ENCODE measurements around the gene SLC33A1.

The SLC33A1 gene

DNA sequence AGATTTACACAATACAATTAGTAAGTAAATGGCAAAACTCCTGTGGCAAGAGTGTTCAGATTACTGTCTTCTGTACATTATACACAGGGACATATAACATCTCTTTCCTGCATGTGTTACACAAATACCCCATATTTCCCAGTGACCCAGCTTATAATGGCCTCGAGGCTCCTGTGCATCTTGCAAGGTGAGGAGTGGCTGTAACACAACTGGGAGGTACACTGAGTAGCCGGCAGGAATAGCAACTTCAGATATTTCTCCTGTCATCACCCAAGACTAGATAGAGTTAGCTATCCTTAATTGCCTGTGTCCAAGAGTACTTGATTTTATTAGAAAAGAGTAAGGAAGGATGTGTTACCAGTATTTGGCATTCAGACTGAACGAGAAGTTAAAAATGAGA, 21.8 kb upstream of the SLC33A1 start:
- Histone ChIP-seq H2AK5ac (ENCODE audit: low read length, severe bottlenecking) (no peak overlapping the region), H3K18ac (ENCODE audit: low read depth in 1 of 2, low read length in 2 of 2) (no peak overlapping the region), H3K27ac (ENCODE audit: low read length, poor library complexity, severe bottlenecking) (no peak overlapping the region), H2AFZ (ENCODE audit: low read depth, low read length) (no peak overlapping the region), H2BK120ac (ENCODE audit: low read depth, low read length) (no peak overlapping the region), H3K23ac (ENCODE audit: low read length in 2 of 2) (no peak overlapping the region), H3K14ac (ENCODE audit: low read length in 2 of 2) (no peak overlapping the region), H3K4ac (ENCODE audit: low read depth in 1 of 2, low read length in 2 of 2) (no peak overlapping the region), H2BK12ac (ENCODE audit: low read length in 2 of 2) (no peak overlapping the region), H3K9ac (ENCODE audit: low read length) (no peak overlapping the region), H3K27me3 (ENCODE audit: control insufficient read depth in 1 of 2, insufficient read depth in 1 of 2, low read length in 2 of 2) (no peaks in the 10 kb centered on the region), H2BK5ac (ENCODE audit: low read depth, low read length, poor library complexity, severe bottlenecking) (no peak overlapping the region), H3K4me1 (ENCODE audit: control insufficient read depth, insufficient read depth, low read depth, low read length) (peaks cover 7% of the 10 kb centered on the region), H4K91ac (ENCODE audit: low read length) (no peak overlapping the region), H4K8ac (ENCODE audit: low read length) (no peak overlapping the region), H3K36me3 (ENCODE audit: control insufficient read depth in 1 of 2, insufficient read depth in 2 of 2, low read depth in 1 of 2, low read length in 2 of 2) (no peaks in the 10 kb centered on the region), H3K4me2 (ENCODE audit: low read length, poor library complexity, severe bottlenecking) (no peak overlapping the region), H3K9me3 (ENCODE audit: control insufficient read depth, low read length) (no peaks in the 10 kb centered on the region), H3K4me3 (ENCODE audit: insufficient read depth in 1 of 2, low read depth in 1 of 2, low read length in 2 of 2) (no peak overlapping the region), H3K79me1 (replicated peaks; ENCODE audit: low read length, poor library complexity, severe bottlenecking) (peaks cover 2% of the 10 kb centered on the region), H2BK15ac (ENCODE audit: low read depth, poor library complexity, severe bottlenecking) (no peak overlapping the region)
- 90% methylated on average over 2 of the region's 3 CpGs for WGBS
- no peak for DNase-seq

DNA sequence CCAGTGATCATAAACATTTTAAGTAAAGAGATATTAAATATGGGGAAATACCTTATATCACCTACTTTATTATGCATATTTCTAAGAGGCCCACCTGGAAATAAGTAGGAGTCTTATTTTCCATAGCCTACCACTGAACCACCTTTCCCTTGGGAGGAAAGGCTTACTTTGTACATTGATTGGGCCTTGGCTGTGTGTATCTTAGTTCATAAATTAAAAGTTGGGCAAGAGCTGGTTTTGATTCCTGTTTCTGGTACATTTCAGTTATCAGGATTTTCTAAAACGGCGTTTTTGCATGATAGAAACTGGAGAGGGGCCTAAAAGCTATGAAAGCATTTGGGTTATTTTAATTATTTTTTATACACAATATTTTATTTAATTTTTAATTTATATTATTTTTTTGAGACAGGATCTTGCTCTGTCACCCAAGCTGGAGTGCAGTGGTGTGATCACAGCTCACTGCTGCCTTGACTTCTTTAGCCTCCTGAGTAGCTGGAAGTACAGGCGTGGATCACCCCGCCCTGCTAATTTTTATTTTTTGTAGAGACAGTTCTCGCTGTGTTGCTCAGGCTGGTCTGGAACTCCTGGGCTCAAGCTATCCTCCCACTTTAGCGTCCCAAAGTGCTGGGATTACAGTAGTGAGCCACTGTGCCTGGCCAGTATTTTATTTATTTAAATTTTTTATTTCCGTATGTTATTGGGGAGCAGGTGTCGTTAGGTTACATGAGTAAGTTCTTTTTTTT, 18.8 kb upstream of the SLC33A1 start:
- H4K91ac ChIP-seq (ENCODE audit: low read length) = no peak overlapping the region
- H3K9ac ChIP-seq (ENCODE audit: low read length) = peak overlapping the region; percentile 94
- no peak overlapping the region for H4K8ac ChIP-seq (ENCODE audit: low read length)
- peak overlapping the region in 1 of 2 experiments; percentile 90 for H3K4me3 ChIP-seq (ENCODE audit: insufficient read depth in 1 of 2, low read depth in 1 of 2, low read length in 2 of 2)
- no peak overlapping the region for H2AFZ ChIP-seq (ENCODE audit: low read depth, low read length)
- 92% methylated on average over 6 of the region's 8 CpGs for WGBS
- no peaks in the 10 kb centered on the region for H3K36me3 ChIP-seq (ENCODE audit: control insufficient read depth in 1 of 2, insufficient read depth in 2 of 2, low read depth in 1 of 2, low read length in 2 of 2)
- H3K79me1 ChIP-seq (replicated peaks; ENCODE audit: low read length, poor library complexity, severe bottlenecking) = peaks cover 2% of the 10 kb centered on the region
- no peak overlapping the region for H3K23ac ChIP-seq (ENCODE audit: low read length in 2 of 2)
- no peak overlapping the region for H3K4me2 ChIP-seq (ENCODE audit: low read length, poor library complexity, severe bottlenecking)
- no peak overlapping the region for H2BK120ac ChIP-seq (ENCODE audit: low read depth, low read length)
- H3K14ac ChIP-seq (ENCODE audit: low read length in 2 of 2) = no peak overlapping the region
- H3K9me3 ChIP-seq (ENCODE audit: control insufficient read depth, low read length) = no peaks in the 10 kb centered on the region
- H3K4ac ChIP-seq (ENCODE audit: low read depth in 1 of 2, low read length in 2 of 2) = no peak overlapping the region
- H3K18ac ChIP-seq (ENCODE audit: low read depth in 1 of 2, low read length in 2 of 2) = no peak overlapping the region
- H2AK5ac ChIP-seq (ENCODE audit: low read length, severe bottlenecking) = no peak overlapping the region
- DNase-seq = no peak
- H3K27me3 ChIP-seq (ENCODE audit: control insufficient read depth in 1 of 2, insufficient read depth in 1 of 2, low read length in 2 of 2) = no peaks in the 10 kb centered on the region
- no peak overlapping the region for H3K27ac ChIP-seq (ENCODE audit: low read length, poor library complexity, severe bottlenecking)
- no peak overlapping the region for H2BK5ac ChIP-seq (ENCODE audit: low read depth, low read length, poor library complexity, severe bottlenecking)
- no peak overlapping the region for H2BK12ac ChIP-seq (ENCODE audit: low read length in 2 of 2)
- H2BK15ac ChIP-seq (ENCODE audit: low read depth, poor library complexity, severe bottlenecking) = no peak overlapping the region
- H3K4me1 ChIP-seq (ENCODE audit: control insufficient read depth, insufficient read depth, low read depth, low read length) = peaks cover 7% of the 10 kb centered on the region

DNA sequence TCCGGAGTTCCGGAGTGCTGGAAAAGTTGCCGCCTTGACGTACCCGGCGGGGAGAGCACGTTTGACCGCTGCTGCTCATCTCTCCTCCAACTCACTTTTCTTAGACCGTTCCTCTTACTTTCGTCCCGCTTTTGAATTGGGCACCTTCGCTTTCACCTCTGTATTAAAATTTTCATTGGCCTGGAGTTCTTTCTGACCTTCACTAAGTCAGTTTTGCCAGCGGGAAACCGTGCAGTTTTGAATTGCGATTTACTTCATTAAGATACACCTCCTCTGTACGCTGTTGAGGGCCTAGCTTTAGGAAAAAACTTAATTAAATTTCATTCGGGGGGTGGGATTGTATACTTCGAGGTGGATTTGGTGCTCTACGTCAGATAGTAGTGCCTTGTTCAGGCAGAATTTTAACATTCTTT, 17.5 kb upstream of the SLC33A1 start:
- Histone ChIP-seq H2BK5ac (ENCODE audit: low read depth, low read length, poor library complexity, severe bottlenecking) (no peak overlapping the region), H3K23ac (ENCODE audit: low read length in 2 of 2) (no peak overlapping the region), H3K4ac (ENCODE audit: low read depth in 1 of 2, low read length in 2 of 2) (no peak overlapping the region), H3K9ac (ENCODE audit: low read length) (peak overlapping the region; percentile 94), H3K14ac (ENCODE audit: low read length in 2 of 2) (no peak overlapping the region), H3K36me3 (ENCODE audit: control insufficient read depth in 1 of 2, insufficient read depth in 2 of 2, low read depth in 1 of 2, low read length in 2 of 2) (no peaks in the 10 kb centered on the region), H2BK12ac (ENCODE audit: low read length in 2 of 2) (no peak overlapping the region), H3K9me3 (ENCODE audit: control insufficient read depth, low read length) (no peaks in the 10 kb centered on the region), H3K4me3 (ENCODE audit: insufficient read depth in 1 of 2, low read depth in 1 of 2, low read length in 2 of 2) (peak overlapping the region; percentile 90 to 94), H4K91ac (ENCODE audit: low read length) (no peak overlapping the region), H2AFZ (ENCODE audit: low read depth, low read length) (no peak overlapping the region), H3K27me3 (ENCODE audit: control insufficient read depth in 1 of 2, insufficient read depth in 1 of 2, low read length in 2 of 2) (no peaks in the 10 kb centered on the region), H3K79me1 (replicated peaks; ENCODE audit: low read length, poor library complexity, severe bottlenecking) (no peaks in the 10 kb centered on the region), H2BK15ac (ENCODE audit: low read depth, poor library complexity, severe bottlenecking) (no peak overlapping the region), H3K27ac (ENCODE audit: low read length, poor library complexity, severe bottlenecking) (no peak overlapping the region), H3K18ac (ENCODE audit: low read depth in 1 of 2, low read length in 2 of 2) (peak overlapping the region; percentile 82 to 97), H2AK5ac (ENCODE audit: low read length, severe bottlenecking) (no peak overlapping the region), H3K4me1 (ENCODE audit: control insufficient read depth, insufficient read depth, low read depth, low read length) (peaks cover 7% of the 10 kb centered on the region), H3K4me2 (ENCODE audit: low read length, poor library complexity, severe bottlenecking) (peak overlapping the region; percentile 82), H4K8ac (ENCODE audit: low read length) (no peak overlapping the region), H2BK120ac (ENCODE audit: low read depth, low read length) (no peak overlapping the region)
- 0% methylated on average over 18 of the region's 19 CpGs for WGBS
- DNase-seq = peak; percentile 52

DNA sequence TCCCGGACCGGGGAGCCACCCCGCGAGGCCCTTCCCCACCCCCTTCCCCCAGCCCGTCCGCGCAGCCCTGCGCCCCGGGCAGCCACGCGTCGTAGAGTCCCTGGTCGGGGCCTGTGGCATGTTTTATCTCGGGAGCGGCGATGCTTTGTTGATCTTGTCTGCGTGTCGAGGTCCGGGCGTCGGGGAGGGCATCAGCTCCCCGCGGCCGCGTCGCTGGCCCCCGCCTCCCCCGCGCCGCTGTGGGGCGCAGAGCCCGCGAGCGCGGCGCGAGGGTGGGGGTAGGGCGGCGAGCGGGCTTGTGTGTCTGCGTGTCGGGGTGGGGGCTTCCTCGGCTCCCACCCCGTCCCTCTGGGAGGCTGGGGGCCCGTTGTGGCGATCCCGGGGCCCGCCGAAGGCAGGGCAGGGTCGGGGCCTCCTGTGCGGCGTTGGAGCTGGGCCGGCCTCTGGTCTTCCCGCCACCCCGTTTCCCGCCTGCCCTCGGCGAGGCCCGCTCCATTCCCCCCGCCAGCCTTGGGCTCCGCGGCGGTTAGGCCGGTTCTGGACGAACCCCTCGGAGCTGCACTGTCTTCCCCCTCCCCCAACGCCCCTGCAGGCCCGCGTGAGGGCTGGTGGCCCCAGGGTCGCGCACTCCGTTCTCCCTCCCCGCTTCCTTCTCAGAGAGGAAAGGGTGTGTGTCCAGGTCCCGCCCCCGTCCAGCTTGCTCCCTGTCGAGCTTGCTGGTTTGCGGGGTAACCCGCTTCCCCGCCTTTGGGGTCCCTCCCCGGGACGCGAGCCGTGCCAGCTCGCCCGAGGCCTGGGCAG, 16.9 kb upstream of the SLC33A1 start:
- Histone ChIP-seq H3K4me2 (ENCODE audit: low read length, poor library complexity, severe bottlenecking) (peak overlapping the region; percentile 82), H4K8ac (ENCODE audit: low read length) (peak overlapping the region; percentile 92), H3K36me3 (ENCODE audit: control insufficient read depth in 1 of 2, insufficient read depth in 2 of 2, low read depth in 1 of 2, low read length in 2 of 2) (no peaks in the 10 kb centered on the region), H3K27ac (ENCODE audit: low read length, poor library complexity, severe bottlenecking) (peak overlapping the region; percentile 12), H3K4ac (ENCODE audit: low read depth in 1 of 2, low read length in 2 of 2) (peak overlapping the region; percentile 90 to 97), H3K14ac (ENCODE audit: low read length in 2 of 2) (peak overlapping the region; percentile 82 to 92), H3K9ac (ENCODE audit: low read length) (peak overlapping the region; percentile 94), H4K91ac (ENCODE audit: low read length) (peak overlapping the region; percentile 96), H3K4me1 (ENCODE audit: control insufficient read depth, insufficient read depth, low read depth, low read length) (peaks cover 7% of the 10 kb centered on the region), H2AK5ac (ENCODE audit: low read length, severe bottlenecking) (no peak overlapping the region), H3K79me1 (replicated peaks; ENCODE audit: low read length, poor library complexity, severe bottlenecking) (no peaks in the 10 kb centered on the region), H3K18ac (ENCODE audit: low read depth in 1 of 2, low read length in 2 of 2) (peak overlapping the region; percentile 86 to 97), H2BK12ac (ENCODE audit: low read length in 2 of 2) (peak overlapping the region in 1 of 2 experiments; percentile 18), H3K9me3 (ENCODE audit: control insufficient read depth, low read length) (no peaks in the 10 kb centered on the region), H2BK5ac (ENCODE audit: low read depth, low read length, poor library complexity, severe bottlenecking) (peak overlapping the region; percentile 91), H3K23ac (ENCODE audit: low read length in 2 of 2) (peak overlapping the region; percentile 83 to 90), H2AFZ (ENCODE audit: low read depth, low read length) (peak overlapping the region; percentile 57), H3K27me3 (ENCODE audit: control insufficient read depth in 1 of 2, insufficient read depth in 1 of 2, low read length in 2 of 2) (no peaks in the 10 kb centered on the region), H2BK15ac (ENCODE audit: low read depth, poor library complexity, severe bottlenecking) (peak overlapping the region; percentile 97), H2BK120ac (ENCODE audit: low read depth, low read length) (peak overlapping the region; percentile 95), H3K4me3 (ENCODE audit: insufficient read depth in 1 of 2, low read depth in 1 of 2, low read length in 2 of 2) (peak overlapping the region; percentile 90 to 94)
- under 1% methylated on average over 72 of the region's 85 CpGs for WGBS
- no peak for DNase-seq
